ENCODE measurements around the gene LRRC55.

The LRRC55 gene

GRCh38 chr11:57202281-57202680 is 20.5 kb downstream of the LRRC55 start:
- DNase-seq (ENCODE audit: low read depth, low spot score) = no peak

GRCh38 chr11:57203359-57203758 is 21.6 kb downstream of the LRRC55 start:
- DNase-seq (ENCODE audit: low read depth, low spot score) = no peak

- no peak for DNase-seq (ENCODE audit: low read depth, low spot score)
Observed at GRCh38 chr11:57203882-57204480, 22.2 kb downstream of the LRRC55 start.

GRCh38 chr11:57205041-57205641 is 23.4 kb downstream of the LRRC55 start:
- DNase-seq (ENCODE audit: low read depth, low spot score) = no peak

GRCh38 chr11:57207168-57207567 is 25.4 kb downstream of the LRRC55 start:
- no peak for DNase-seq (ENCODE audit: low read depth, low spot score)

GRCh38 chr11:57210781-57211180 is 29.0 kb downstream of the LRRC55 start:
- no peak for DNase-seq (ENCODE audit: low read depth, low spot score)

- DNase-seq (ENCODE audit: low read depth, low spot score) = no peak
Observed at GRCh38 chr11:57213342-57214097, 31.8 kb downstream of the LRRC55 start.

GRCh38 chr11:57214098-57214417 is 32.3 kb downstream of the LRRC55 start:
- no peak for DNase-seq (ENCODE audit: low read depth, low spot score)

- DNase-seq (ENCODE audit: low read depth, low spot score) = no peak
Observed at GRCh38 chr11:57214494-57214893, 32.7 kb downstream of the LRRC55 start.

- DNase-seq (ENCODE audit: low read depth, low spot score) = no peak
Observed at GRCh38 chr11:57216463-57216862, 34.7 kb downstream of the LRRC55 start.

GRCh38 chr11:57217053-57217452 is 35.3 kb downstream of the LRRC55 start:
- no peak for DNase-seq (ENCODE audit: low read depth, low spot score)

- no peak for DNase-seq (ENCODE audit: low read depth, low spot score)
Observed at GRCh38 chr11:57219021-57219627, 37.4 kb downstream of the LRRC55 start.

- DNase-seq (ENCODE audit: low read depth, low spot score) = no peak
Observed at GRCh38 chr11:57222239-57222638, 40.5 kb downstream of the LRRC55 start.

GRCh38 chr11:57223601-57224000 is 41.8 kb downstream of the LRRC55 start:
- no peak for DNase-seq (ENCODE audit: low read depth, low spot score)

- DNase-seq (ENCODE audit: low read depth, low spot score) = no peak
Observed at GRCh38 chr11:57224128-57224527, 42.4 kb downstream of the LRRC55 start.

GRCh38 chr11:57224537-57224936 is 42.8 kb downstream of the LRRC55 start:
- no peak for DNase-seq (ENCODE audit: low read depth, low spot score)

- no peak for DNase-seq (ENCODE audit: low read depth, low spot score)
Observed at GRCh38 chr11:57228600-57228999, 46.8 kb downstream of the LRRC55 start.

GRCh38 chr11:57230316-57230715 is 48.6 kb downstream of the LRRC55 start:
- no peak for DNase-seq (ENCODE audit: low read depth, low spot score)

- DNase-seq (ENCODE audit: low read depth, low spot score) = no peak
Observed at GRCh38 chr11:57230791-57231538, 49.2 kb downstream of the LRRC55 start.

GRCh38 chr11:57231539-57232253 is 49.9 kb downstream of the LRRC55 start:
- no peak for DNase-seq (ENCODE audit: low read depth, low spot score)

GRCh38 chr11:57233702-57234101 is 51.9 kb downstream of the LRRC55 start:
- DNase-seq (ENCODE audit: low read depth, low spot score) = no peak

Data from smooth muscle cell of the brain vasculature (primary cell).